BJ (cell line): ENCODE data around the gene CRISPLD2. TPM values are rescaled to one million over a fixed set of nuclear protein-coding genes. Genes with fewer than 3 reads are reported as not detected.

Experiments used
- CTCF ChIA-PET: fragments of 350-600 bp; formaldehyde crosslinking; extraction: SDS; loops from one replicate; lab custom pipeline; 2021; ENCODE audit warnings: antibody characterized with exemption, inconsistent platforms; lab: Yijun Ruan, JAX
- POLR2A ChIA-PET: fragments of 300-600 bp; sonication (Branson Sonifier 250); formaldehyde crosslinking; extraction: SDS; loops from one replicate; lab custom pipeline; 2021; ENCODE audit warnings: antibody characterized with exemption; lab: Charles Lee
- DNase-seq: peaks from one replicate; pipeline ENCODE4 v3.0.0-alpha.2; 2011; ENCODE audit warnings: low read depth
- H3K27me3 ChIP-seq: 2 replicates; pipeline ENCODE4 v1.6.0; 2011; ENCODE audit warnings: low read length; ENCODE audit not compliant: control insufficient read depth, insufficient read depth
- H3K36me3 ChIP-seq: 2 replicates; pipeline ENCODE4 v1.5.1; 2011; ENCODE audit warnings: low read length; ENCODE audit not compliant: control insufficient read depth, insufficient read depth
- H3K4me3 ChIP-seq: 2 replicates; pipeline ENCODE4 v1.5.1; 2011; ENCODE audit warnings: low read depth, mild to moderate bottlenecking, control low read depth, low read length
- CTCF ChIP-seq: IDR thresholded peaks from 2 replicates; pipeline ENCODE4 v1.5.1; 2011; ENCODE audit warnings: low read depth, mild to moderate bottlenecking, control low read depth, inconsistent platforms, low read length, moderate library complexity; ENCODE audit not compliant: insufficient read depth
- polyA plus RNA-seq: library from polyadenylated mRNA; depleted of rRNA; stranded (reverse); fragments of >200 nt; gene quantifications from 2 replicates; pipeline ENCODE4 v1.2.3, GENCODE V29; 2011

The CRISPLD2 gene
- polyA plus RNA-seq, 1 experiment, result 183 TPM

- no peak for DNase-seq
- H3K27me3 ChIP-seq, result no peaks in the 10 kb centered on the region
- CTCF ChIA-PET, result interaction anchor here (0.8 to 1.4 kb wide), 2 partner anchors 11 to 38 kb away, joined by 3 to 4 read pairs; no protein-coding TSS in a partner anchor
- peaks cover 15% of the 10 kb centered on the region for H3K36me3 ChIP-seq
- POLR2A ChIA-PET, result no interaction called here
- no peak for TF ChIP-seq CTCF
- H3K4me3 ChIP-seq, result no peak overlapping the region
Measured at GRCh38 chr16:84886497-84887090, 66.8 kb downstream of the CRISPLD2 start.

- CTCF ChIA-PET, result interaction anchor here (0.8 kb wide), 2 partner anchors 10 to 38 kb away, joined by 3 read pairs; no protein-coding TSS in a partner anchor
- no peak overlapping the region for H3K4me3 ChIP-seq
- POLR2A ChIA-PET, result no interaction called here
- no peak for TF ChIP-seq CTCF
- peaks cover 17% of the 10 kb centered on the region for H3K36me3 ChIP-seq
- no peak for DNase-seq
- no peaks in the 10 kb centered on the region for H3K27me3 ChIP-seq
Measured at GRCh38 chr16:84887207-84887606, 67.4 kb downstream of the CRISPLD2 start.

- DNase-seq, result no peak
- Histone ChIP-seq H3K27me3 (no peaks in the 10 kb centered on the region), H3K36me3 (peaks cover 23% of the 10 kb centered on the region), H3K4me3 (no peak overlapping the region)
- TF ChIP-seq CTCF, result no peak
- ChIA-PET CTCF (no interaction called here), POLR2A (no interaction called here)
Measured at GRCh38 chr16:84888450-84888849, 68.7 kb downstream of the CRISPLD2 start.

- Histone ChIP-seq H3K27me3 (no peaks in the 10 kb centered on the region), H3K36me3 (peaks cover 24% of the 10 kb centered on the region), H3K4me3 (no peak overlapping the region)
- ChIA-PET POLR2A (no interaction called here), CTCF (no interaction called here)
- TF ChIP-seq CTCF, result no peak
- DNase-seq, result peak; percentile 35
Measured at GRCh38 chr16:84889066-84889465, 69.3 kb downstream of the CRISPLD2 start.

GRCh38 chr16:84890427-84890826, 70.6 kb downstream of the CRISPLD2 start:
- H3K36me3 ChIP-seq, result peaks cover 22% of the 10 kb centered on the region
- no peak for TF ChIP-seq CTCF
- CTCF ChIA-PET, result interaction anchor here (0.6 to 1.0 kb wide), 2 partner anchors 81 to 248 kb away, joined by 3 read pairs; no protein-coding TSS in a partner anchor
- no peak for DNase-seq
- no peak overlapping the region for H3K4me3 ChIP-seq
- POLR2A ChIA-PET, result no interaction called here
- no peaks in the 10 kb centered on the region for H3K27me3 ChIP-seq
